Pancreas (tissue), 10 donors: ENCODE results near the gene TNFRSF13B. TPM values are rescaled to one million over a fixed set of nuclear protein-coding genes. Genes with fewer than 3 reads are reported as not detected.
"Not testable (repeated sequence)": the region's sequence is repeated elsewhere in the genome, so short reads cannot be mapped to it uniquely, and the experiment has no call there.

Experiments used
- ATAC-seq, 4 donors: fragments of 200-7000 bp; cut with Tn5 transposase; one replicate each; pipeline versions ENCODE4 v1.8.0 to v1.9.1; 2020; ENCODE audit warnings: mild to moderate bottlenecking in 4 of 4, moderate library complexity in 4 of 4
- DNase-seq, 6 donors: peaks; one replicate each; pipeline ENCODE4 v3.0.0-alpha.2; 2020
- FAIRE-seq: peaks from 2 replicates; lab custom pipeline; 2012; peaks lifted over from hg19 to GRCh38; lab: Jason Lieb, UNC
- H3K27ac ChIP-seq, 4 donors: fragments of 200-600 bp; sonication (generic); 1 replicate in 3 of 4; 2 replicates in 1 of 4; pipeline versions ENCODE4 v1.5.0 to v1.8.0; 2020
- H3K27me3 ChIP-seq, 4 donors: fragments of 200-600 bp; one replicate each; pipeline ENCODE4 v1.8.0; 2021
- H3K36me3 ChIP-seq, 3 donors: fragments of 200-600 bp; sonication (generic) in 1 of 3; one replicate each; pipeline versions ENCODE4 v1.5.0 to v1.8.0; 2020 to 2021
- H3K4me1 ChIP-seq, 3 donors: fragments of 200-600 bp; one replicate each; pipeline ENCODE4 v1.8.0; 2021
- H3K4me3 ChIP-seq, 4 donors: fragments of 200-600 bp; sonication (generic) in 2 of 4; one replicate each; pipeline versions ENCODE4 v1.5.0 to v1.8.0; 2020 to 2021
- H3K9me3 ChIP-seq, 4 donors: fragments of 200-600 bp; one replicate each; pipeline ENCODE4 v1.8.0; 2021
- CTCF ChIP-seq, 4 donors: fragments of 200-600 bp; sonication (generic) in 3 of 4; IDR thresholded peaks; one replicate each; pipeline versions ENCODE4 v1.5.0 to v1.8.0; 2021; ENCODE audit warnings: antibody characterized with exemption in 4 of 4
- WGBS, 2 donors: extraction: QIAGEN DNeasy Blood & Tissue Kit; methylation state at CpG; one replicate each; pipeline ENCODE4 v1.1.7; 2013; 5-methylcytosine and 5-hydroxymethylcytosine counted together
- intact Hi-C, 3 donors: fragments of 100-400 bp; cut with DNase I; formaldehyde crosslinking; loops; one replicate each; pipeline versions ENCODE4 v1.11.1 to v1.14.2; 2022
- polyA plus RNA-seq, 2 donors: library from polyadenylated mRNA; stranded (reverse); fragments of 200-250 nt; gene quantifications; one replicate each; pipeline ENCODE4 v1.2.3, GENCODE V29; 2013
- total RNA-seq, 6 donors: library from RNA; stranded (reverse); fragmentation: NEBNext Ultra II Directional in 4 of 6; extraction: Animal tissue kit (Norgen Biotek cat#: 25700) in 4 of 6; gene quantifications; one replicate each; pipeline versions ENCODE4 v1.2.1 to v1.2.4, GENCODE V29; 2021 to 2023
- donor health status: healthy with polysubstance abuse.
- donor health status: DM: no; HTN: no; CAD: no; lungs with moderate emphysema.
- donor health status: DM: no; HTN: no; CAD: no.
- donor health status: control.
- donor health status: control.
- donor health status: Bipolar disorder and iron deficiency.
- donor health status: DM: yes; HTN: yes; CAD: no.
- donor health status: DM: no; HTN: no; CAD: no.
- donor health status: DM: no; HTN: no; CAD: no.
- donor health status: DM: yes; HTN: yes; CAD: no.

The TNFRSF13B gene
- total and polyA plus RNA-seq, 8 donors, result 0.16 TPM; not detected in 7

GRCh38 chr17:16980813-16981731 lies 9.2 kb upstream of the TNFRSF13B start:
- Histone ChIP-seq H3K27ac (no peak overlapping the region), H3K4me3 (no peak overlapping the region), H3K27me3 (no peaks in the 10 kb centered on the region), H3K4me1 (no peaks in the 10 kb centered on the region), H3K36me3 (no peaks in the 10 kb centered on the region), H3K9me3 (no peaks in the 10 kb centered on the region)
- WGBS, 2 donors, result 86 to 88% methylated on average over 26 of the region's 26 CpGs
- FAIRE-seq (no peak), ATAC-seq (no peak), DNase-seq (no peak)
- intact Hi-C loops, result no loop called here
- no peak for TF ChIP-seq CTCF (IDR thresholded peaks at IDR 0.05)

- Histone ChIP-seq H3K27me3 (no peaks in the 10 kb centered on the region), H3K4me1 (no peaks in the 10 kb centered on the region), H3K9me3 (no peaks in the 10 kb centered on the region), H3K4me3 (no peak overlapping the region), H3K36me3 (no peaks in the 10 kb centered on the region), H3K27ac (no peak overlapping the region)
- intact Hi-C loops, result no loop called here
- FAIRE-seq, result no peak
- no peak for TF ChIP-seq CTCF (IDR thresholded peaks at IDR 0.05)
- no peak for DNase-seq
- 69 to 71% methylated on average over 8 of the region's 8 CpGs for WGBS, 2 donors
- ATAC-seq, result no peak
Observed at GRCh38 chr17:16980061-16980460, 8.1 kb upstream of the TNFRSF13B start.

DNA sequence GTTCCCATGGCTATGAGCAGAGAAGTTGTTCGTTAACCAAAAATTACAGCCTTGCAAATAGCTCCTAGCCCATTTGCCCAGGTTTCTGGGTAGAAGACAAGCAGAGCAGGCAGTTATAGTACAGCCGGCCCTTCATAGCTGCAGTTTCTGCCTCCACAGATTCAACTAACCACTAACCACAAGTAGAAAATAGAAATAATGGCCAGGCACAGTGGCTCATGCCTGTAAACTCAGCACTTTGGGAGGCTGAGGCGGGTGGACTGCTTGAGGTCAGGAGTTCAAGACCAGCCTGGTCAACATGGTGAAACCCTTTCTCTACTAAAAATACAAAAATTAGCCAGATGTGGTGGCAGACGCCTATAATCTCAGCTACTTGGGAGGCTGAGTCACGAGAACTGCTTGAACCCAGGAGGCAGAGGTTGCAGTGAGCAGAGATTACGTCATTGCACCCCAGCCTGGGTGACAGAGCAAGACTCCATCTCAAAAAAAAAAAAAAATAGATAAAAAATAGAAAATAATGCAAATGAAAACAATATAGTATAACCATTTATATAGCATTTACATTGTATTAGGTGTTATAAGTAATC lies 7.4 kb upstream of the TNFRSF13B start:
- H3K27me3 ChIP-seq, H3K4me3 ChIP-seq, intact Hi-C loops, ATAC-seq, H3K27ac ChIP-seq, FAIRE-seq, H3K36me3 ChIP-seq, H3K9me3 ChIP-seq, DNase-seq, H3K4me1 ChIP-seq: not testable (repeated sequence)
- WGBS, 2 donors, result 84 to 87% methylated on average over 6 of the region's 6 CpGs

DNA sequence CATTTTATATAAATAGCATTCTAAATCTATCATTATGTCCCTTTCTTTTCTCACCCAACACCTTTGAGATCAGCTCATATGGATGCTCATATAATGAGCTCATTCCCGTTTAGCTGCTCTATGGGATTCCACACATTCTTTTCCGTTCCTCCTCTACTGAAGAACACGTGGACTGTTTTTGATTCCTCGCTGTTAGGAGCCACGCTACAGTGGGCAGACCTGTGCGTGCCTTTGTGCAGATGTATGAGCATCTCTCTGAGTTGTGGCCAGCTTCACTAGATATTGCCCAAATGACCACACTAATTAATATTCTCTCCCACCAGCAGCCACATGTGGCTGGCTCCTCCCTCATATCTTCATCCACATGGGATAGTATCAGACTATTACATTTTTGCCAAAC lies 6.0 kb upstream of the TNFRSF13B start:
- no peaks in the 10 kb centered on the region for H3K9me3 ChIP-seq
- H3K36me3 ChIP-seq, result no peaks in the 10 kb centered on the region
- H3K27ac ChIP-seq, result no peak overlapping the region
- H3K4me1 ChIP-seq, result no peaks in the 10 kb centered on the region
- intact Hi-C loops, result no loop called here
- H3K27me3 ChIP-seq, result no peaks in the 10 kb centered on the region
- FAIRE-seq (no peak), DNase-seq (no peak), ATAC-seq (no peak)
- H3K4me3 ChIP-seq, result no peak overlapping the region
- 59 to 66% methylated on average over 6 of the region's 6 CpGs for WGBS, 2 donors
- no peak for TF ChIP-seq CTCF (IDR thresholded peaks at IDR 0.05)

DNA sequence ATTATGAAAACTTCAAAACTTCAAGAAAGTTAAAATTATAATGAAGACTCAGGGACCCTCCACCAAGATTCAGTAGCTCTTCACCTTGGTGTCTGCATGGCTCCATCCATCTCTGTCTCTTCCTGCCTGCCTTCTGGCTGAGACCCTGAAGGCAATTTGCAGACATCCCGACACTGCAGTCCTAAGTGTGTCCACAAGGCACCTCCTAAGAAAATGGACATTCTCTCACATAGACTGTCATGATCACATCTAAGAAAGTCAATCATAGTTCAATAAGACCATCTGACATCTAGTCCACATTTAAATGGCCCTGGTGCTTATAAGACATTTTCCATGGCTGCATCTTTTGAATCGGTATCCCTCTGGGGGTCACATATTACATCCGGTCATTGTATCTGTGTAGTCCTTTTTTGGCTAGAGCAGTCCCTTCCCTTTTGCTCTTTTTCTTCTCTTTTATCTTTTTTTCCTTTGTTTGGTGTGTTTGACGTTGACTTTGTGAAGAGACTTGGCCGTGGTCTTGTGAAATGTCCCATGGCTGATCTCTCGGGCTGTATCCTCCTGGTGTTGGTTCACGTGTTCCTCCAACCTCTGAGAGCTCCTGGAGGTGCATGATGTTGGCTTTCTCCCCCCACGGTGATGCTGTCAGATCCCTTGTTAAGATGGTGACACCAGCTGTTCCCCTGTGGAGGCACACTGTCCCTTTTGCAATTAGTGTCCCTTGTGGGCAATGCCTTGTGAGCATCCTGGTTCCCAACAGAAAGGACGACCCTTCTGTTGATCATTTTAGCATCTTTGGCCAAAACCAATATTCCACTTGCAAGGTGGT lies 5.0 kb upstream of the TNFRSF13B start:
- ATAC-seq (no peak), DNase-seq (no peak), FAIRE-seq (no peak)
- Histone ChIP-seq H3K36me3 (no peaks in the 10 kb centered on the region), H3K27ac (no peak overlapping the region), H3K4me1 (no peaks in the 10 kb centered on the region), H3K27me3 (no peaks in the 10 kb centered on the region), H3K4me3 (no peak overlapping the region), H3K9me3 (no peaks in the 10 kb centered on the region)
- TF ChIP-seq CTCF (IDR thresholded peaks at IDR 0.05), result no peak
- WGBS, 2 donors, result 77 to 84% methylated on average over 9 of the region's 9 CpGs
- intact Hi-C loops, result no loop called here
